HG02870 (cell line): ENCODE data around the gene ARHGAP15.

Experiments used
- ATAC-seq: cut with Tn5 transposase; IDR thresholded peaks from one replicate; pipeline ENCODE4 v1.9.1; 2021; ENCODE audit warnings: mild to moderate bottlenecking, moderate library complexity; ENCODE audit not compliant: unreplicated experiment

ARHGAP15 gene

DNA sequence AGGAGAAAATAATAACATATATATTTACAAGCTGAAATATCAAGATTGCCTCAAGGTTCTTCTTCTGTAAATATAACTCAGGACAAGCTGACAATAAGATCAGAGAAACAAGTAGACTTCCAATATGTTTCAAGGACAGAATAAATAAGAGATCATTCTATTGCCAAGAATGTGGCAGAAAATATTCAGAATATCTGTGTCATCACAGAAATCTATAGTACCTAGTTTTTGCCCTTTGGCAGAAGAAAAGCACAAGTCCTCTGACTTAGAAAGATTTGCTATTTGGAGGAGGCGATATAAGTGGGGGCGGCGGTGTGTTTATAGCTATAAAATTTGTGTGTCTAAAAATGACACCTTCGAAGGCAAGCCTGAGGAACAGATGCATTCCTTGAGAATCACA lies 34.3 kb downstream of the ARHGAP15 start:
- no peak for ATAC-seq

DNA sequence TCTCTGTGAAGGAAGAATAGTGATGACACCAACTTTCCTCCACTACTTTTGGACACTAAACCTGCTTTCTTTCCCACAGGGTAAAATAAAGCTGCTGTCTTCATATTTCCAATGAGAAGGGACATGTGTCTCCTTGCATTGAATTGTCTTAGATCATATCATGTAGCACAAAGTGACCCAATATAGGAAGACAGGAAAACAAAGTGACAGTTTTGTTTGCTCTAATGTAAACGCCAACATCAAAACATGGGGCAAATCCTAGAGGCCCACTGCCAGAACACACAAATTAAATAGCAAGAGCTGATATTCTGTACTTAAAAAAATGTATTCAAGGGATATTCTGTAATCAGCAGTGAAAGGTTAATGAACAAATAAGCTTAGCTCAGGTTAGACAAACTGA lies 36.1 kb downstream of the ARHGAP15 start:
- ATAC-seq, result no peak

GRCh38 chr2:143169105-143169504 lies 39.9 kb downstream of the ARHGAP15 start:
- no peak for ATAC-seq

GRCh38 chr2:143171817-143172216 lies 42.6 kb downstream of the ARHGAP15 start:
- ATAC-seq, result no peak

DNA sequence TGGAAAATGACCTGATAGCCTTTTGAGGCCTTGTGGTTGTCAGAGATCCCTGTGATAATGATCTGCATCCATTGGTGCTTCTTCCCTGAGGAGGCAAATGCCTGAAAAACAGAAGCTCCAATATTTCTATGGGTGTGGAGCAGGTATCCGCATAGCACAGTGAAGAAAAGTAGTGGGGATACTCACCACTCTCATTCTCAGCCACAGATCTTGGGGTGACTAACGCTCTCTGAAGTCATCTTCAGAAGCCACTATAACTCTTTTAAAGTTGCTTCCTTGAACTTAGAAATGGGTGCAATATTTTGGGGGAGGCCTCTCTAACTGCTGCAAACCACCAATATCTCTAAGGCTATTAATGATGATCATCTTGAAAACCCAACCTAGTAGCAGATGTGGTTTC lies 46.2 kb downstream of the ARHGAP15 start:
- no peak for ATAC-seq

GRCh38 chr2:143176606-143177005 lies 47.4 kb downstream of the ARHGAP15 start:
- ATAC-seq, result no peak

GRCh38 chr2:143177096-143177786 lies 48.0 kb downstream of the ARHGAP15 start:
- peak; percentile 93 for ATAC-seq

GRCh38 chr2:143181494-143181893 lies 52.3 kb downstream of the ARHGAP15 start:
- no peak for ATAC-seq

DNA sequence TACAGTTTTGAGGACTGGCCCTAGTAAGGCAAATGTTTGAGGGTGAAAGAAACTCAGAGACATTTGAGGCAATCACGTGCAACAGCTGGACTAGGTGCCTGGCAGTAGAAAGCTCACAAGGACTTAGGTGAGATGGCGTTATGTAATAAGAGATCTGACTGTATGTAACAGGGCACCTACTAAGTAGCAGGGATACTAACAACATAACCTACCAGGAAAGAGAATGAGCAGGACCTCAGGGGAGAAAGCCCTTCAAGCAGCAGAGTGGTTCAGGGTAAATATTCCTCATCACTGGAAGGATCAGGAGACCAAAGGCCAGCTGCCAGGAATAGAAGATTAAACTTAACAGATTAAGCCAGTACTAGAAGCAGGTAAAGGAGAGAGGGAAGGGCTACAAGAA lies 53.4 kb downstream of the ARHGAP15 start:
- no peak for ATAC-seq

DNA sequence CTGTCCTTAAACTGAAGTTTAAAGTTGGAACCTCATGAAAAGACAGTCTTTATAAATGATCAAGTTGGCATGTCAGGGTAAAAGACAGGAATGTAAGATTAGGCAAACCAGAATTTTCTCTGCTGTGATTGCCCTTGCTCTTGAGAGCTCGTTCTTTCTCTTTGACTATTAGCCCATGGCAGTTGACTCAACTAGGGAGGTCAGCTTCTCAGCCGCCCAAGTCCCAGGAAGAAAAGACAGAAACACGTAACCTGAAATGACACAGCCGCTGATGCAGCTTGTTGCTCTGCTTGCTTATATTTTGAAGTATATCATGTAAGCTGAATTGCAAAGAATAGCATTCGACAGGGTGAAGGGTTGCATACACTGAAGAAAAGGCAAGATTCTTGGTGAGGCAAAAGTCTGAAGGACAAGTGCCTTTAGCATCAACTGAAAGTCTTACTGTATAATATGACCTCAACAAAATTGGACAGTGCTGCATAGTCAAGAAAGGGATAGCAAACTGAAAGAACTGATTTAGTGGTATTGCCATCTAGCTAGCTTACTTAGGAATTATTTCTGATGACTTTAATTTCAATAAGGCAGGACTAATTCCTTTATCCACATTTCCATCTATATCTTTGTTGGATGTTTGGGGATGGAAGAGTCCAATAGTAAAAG lies 54.7 kb downstream of the ARHGAP15 start:
- peak; percentile 98 for ATAC-seq

DNA sequence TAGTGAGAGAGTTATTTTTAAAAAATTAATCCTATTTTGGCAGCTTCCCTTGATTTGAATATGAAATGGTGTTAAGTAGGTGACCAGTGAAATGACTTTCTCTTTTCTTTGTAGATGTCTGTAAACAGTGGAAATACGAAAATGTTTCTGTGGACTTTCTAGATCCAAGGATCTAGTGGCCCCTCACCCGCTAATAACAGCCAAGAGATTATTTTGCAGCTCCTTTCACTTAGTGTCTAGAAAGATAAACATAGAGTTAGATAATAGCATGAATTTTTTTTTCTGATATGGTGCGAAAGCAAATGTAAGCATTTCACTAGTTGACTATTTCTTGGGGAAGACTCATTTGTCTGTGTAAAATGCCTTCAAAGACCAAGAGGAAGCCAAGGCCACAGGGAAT lies 57.7 kb downstream of the ARHGAP15 start:
- ATAC-seq, result no peak

- no peak for ATAC-seq
These were observed 61.2 kb downstream of the ARHGAP15 start for GRCh38 chr2:143190431-143190830.

DNA sequence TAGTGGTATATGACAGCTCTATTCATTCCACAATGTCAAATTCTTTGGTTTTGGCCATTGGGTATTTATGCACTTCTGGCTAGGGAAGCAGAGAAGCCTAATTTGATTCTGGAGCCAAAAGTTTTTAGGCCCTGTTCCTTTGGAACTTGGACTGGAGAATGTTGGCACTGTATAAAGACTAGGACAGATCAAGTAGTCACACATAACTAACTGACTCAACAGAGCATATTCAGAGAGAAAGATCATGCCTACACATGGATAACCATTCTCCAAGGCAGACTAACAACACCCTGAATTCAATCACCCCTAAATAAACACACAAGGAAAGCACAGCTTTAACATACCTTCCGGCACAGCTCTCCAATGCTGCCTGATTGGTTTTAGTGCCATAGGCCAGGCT lies 62.9 kb downstream of the ARHGAP15 start:
- no peak for ATAC-seq

DNA sequence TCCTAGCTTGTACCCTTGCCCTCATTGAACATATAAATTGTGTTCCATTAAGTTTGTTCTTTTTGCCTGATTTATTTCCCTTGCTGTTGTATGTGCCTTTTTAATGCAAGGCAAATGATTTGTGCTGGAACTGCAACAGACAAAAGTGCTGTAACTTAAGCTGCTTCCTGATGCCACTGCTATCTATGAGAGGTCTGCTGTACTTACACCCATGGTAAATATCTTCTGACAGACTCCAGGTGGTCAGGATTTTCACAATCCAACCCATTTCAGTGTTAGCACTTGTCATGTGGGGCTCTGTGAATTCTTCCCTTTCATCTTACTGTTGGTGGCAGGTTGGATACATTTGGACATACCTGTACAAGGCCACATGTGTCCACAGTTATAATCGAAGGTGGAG lies 63.5 kb downstream of the ARHGAP15 start:
- no peak for ATAC-seq

- no peak for ATAC-seq
These were observed 63.9 kb downstream of the ARHGAP15 start for GRCh38 chr2:143193121-143193520.

DNA sequence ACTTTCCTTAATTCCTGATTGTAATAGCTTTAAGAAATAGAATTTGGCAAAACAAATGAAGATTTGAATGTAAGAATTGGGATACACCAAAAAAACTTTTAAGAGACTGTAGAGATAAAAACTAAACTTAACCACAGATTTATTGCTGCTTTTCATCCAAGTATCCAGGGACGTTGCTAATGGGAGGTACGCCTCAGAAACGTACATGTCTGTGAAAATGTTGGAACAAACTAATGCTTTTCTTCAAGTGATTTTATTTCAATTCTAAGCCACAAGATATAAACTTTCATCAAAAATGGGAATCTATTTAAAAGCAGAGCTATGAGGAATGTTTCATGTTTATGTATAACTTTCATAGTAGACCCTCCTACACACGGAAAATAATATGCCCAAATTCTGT lies 66.3 kb downstream of the ARHGAP15 start:
- no peak for ATAC-seq

- no peak for ATAC-seq
These were observed 74.8 kb downstream of the ARHGAP15 start for GRCh38 chr2:143204062-143204461.

DNA sequence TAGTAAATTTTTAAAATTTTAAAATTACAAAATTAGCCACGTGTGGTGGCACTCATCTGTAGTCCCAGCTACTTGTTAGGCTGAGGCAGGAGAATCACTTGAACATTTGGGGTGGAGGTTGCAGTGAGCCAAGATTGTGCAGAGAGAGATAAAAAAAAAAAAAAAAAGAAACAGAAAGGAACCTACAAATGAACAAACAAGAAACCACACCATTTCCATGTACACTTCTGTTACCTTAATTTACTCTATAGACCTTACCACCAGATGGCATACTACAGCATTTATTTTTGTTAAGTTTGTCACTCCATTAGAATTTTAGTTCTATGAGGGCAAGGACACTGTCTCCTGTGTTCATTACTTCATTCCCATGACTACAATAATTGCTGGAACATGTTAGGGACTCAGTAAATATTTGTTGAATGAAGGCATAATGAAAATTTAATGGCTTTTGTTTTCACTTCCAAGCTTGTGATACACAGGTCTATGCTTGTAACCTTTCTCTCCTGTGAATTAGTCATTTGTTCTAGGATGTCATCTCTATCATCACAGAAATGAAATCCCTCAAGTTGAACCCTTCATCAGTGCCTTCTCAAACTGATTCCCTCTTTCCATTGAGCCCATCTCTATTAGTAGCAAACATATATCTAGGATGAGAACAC lies 76.0 kb downstream of the ARHGAP15 start:
- peak; percentile 61 for ATAC-seq

- ATAC-seq, result no peak
These were observed 80.6 kb downstream of the ARHGAP15 start for GRCh38 chr2:143209570-143210445.

GRCh38 chr2:143210446-143210819 lies 81.2 kb downstream of the ARHGAP15 start:
- ATAC-seq, result no peak

- no peak for ATAC-seq
These were observed 88.4 kb downstream of the ARHGAP15 start for GRCh38 chr2:143217512-143218115.
